HUDEP-2 (cell line): ENCODE measurements around the gene PTPN4.
"Not testable (repeated sequence)": the region's sequence is repeated elsewhere in the genome, so short reads cannot be mapped to it uniquely, and the experiment has no call there.

Experiments used
- DNase-seq, 76 experiments: peaks; one replicate each; lab custom pipeline; 2025; ENCODE audit not compliant: unreplicated experiment in 76 of 76; lab: John Stamatoyannopoulos, UW

Gene PTPN4

DNA sequence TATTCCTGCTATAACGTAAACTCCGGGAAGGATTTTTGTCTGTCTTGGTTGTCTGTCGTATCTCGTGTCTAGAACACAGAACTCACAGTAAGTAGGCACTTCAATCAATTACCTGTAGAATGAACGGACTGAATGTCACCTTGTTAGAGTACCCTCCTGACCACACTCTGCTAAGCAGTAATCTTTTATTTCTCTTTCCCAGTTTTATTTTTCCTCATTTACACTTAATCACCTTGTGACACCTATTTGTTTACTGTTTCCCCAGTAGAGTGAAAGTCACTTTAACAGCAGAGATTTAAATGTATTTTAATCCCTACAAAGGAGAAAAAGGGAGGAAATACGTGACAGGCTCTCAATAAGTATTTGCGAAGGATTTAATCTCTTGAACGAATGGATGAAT, 252.6 kb downstream of the PTPN4 start:
- no peak for DNase-seq

DNA sequence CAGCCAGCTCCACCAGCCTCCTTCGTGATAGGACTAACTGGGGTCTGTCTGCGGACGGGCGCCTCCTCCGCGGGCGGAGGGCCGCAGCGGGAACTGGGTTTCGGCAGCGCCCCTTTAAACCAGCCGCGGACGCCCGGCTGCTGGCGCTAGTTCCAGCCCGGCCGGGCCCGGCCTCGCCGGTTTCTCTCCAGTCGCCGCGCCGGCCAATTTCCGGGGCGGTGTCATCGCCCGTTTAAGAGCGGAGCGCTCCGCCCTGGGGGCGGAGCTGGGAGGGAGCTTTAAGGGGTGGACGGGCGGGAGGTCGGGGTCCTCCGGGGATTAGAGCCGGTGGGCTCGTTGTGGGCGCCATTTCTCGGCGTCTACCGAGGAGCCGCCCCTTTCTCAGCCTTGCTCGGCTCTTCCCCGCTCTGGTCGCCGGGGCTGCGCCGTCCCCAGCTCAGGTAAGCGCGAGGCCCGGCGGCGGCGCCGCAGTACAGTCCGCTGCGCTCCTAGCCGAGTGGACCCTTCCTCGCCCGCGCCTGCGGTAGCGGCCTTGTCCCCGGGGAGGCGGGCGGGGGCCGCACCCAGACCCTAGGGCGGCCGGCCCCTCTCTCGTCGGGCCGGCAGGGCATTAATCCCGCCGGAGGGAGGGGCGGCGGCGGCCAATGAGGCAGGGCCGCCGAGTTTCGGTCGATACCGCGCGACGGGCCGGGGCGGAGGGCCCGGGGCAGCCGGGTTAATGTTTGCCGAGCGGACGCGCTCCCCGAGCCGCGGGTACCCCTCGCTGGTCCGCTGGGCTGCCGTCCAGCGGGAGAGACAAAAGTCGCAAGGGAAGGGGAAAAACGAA, 253.3 kb downstream of the PTPN4 start, which contains the start of gene EPB41L5:
EPB41L5 (plus strand) TSS at position 307 of the 826 bp plus-strand sequence. CDS start 6,008 bp downstream, outside the sequence.
- peak in 72 of 76 experiments; percentile 17 to 87 (median 69) for DNase-seq

DNA sequence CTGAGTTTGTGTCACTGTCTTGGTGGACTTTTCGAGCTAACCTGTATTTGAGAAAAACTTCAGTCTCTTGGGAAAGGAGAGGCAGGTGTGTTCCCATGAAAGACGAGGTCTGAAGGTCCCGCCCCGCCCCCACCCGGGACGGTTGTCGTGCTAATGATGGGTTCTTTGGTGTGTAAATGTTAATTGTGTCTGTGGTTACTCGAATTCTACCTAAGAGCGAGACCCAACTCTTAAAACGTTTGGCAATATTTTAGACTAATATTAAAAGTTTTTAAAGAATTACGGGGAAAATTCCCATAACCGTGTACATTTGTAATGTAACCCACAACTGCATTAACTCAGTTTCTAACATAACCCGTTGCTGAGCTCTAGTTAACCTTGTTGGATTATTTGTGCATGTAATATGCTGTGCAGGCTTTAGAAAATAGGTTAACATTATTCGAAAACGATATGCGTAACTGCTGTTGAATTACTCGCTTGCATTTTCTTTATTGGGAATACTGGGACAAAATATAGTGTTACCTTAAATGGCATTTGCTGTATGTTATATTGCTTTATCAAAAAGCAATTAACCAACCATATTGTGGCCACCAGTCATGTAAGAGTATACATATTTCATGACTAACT, 254.0 kb downstream of the PTPN4 start:
- DNase-seq: no peak

DNA sequence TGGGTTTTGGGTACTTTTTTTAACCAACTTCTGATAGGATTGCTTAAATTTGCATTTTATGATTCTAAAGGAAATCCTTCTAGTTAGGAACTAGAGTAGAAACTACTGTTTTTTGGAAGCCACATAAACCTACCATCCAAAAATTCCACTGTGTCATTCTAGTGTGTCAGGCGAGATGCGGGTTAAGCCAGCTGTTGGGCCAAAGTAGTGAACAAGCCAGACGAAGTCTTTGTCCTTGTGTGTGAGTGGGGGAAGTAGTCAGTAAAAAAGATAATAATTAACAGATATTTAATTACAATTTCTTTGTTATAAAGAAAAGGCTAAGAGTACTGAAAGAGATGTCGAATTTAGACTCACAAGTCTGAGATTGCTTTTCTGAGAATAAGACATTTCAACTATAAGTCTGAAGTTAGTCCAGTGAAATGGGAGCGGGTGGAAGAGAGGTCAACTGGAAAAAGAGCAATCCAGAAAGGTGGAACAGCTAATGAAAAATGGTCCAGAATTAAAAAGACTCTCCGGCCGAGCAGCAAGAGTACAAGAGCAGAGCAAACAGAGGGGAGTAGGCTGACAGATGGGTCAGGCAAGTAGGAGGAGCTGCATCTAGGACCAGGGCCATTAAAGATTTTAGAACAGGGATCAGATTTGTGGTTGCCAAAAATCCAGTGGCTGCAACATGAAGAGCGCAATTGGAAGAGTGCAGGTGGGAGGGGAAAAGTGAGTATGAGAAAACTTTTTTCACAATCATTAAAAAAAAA, 254.7 kb downstream of the PTPN4 start:
- no peak for DNase-seq

DNA sequence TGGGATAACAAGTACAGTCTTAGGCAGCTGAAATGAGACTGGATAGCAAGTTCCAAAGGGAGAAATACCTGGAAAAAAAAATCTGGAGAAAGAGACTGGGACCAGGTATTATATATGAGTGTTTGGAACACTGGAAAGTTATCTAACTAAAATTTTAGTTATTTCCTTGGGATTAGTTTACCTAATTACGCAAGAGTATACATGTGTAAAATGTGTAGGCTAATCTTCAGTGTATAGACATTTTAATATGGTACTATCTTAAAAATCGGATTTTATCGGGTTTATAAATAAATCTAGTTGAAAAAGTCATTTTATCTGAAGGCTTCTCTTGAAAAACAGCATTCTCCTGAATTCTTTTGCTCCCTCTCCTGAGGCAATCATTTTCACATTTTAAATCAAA, 257.1 kb downstream of the PTPN4 start:
- DNase-seq: no peak

DNA sequence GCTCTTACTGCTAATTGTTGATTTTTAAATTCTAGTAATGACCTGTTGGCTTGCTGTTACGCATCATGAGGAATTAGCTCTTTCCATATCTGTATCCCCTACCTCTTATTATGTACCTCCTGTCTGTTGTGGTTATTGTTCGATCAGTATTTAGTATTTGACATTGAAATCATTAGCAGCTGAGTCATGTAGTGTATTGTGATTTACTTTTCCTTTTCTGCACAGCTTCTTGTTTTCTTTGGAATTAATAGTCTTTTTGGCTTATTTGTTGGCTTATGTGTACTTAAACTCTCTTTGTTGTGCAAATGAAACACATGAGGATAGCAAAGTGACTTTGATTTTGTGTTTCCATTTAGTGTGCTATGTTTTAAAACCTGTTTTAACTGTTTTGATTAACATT, 257.5 kb downstream of the PTPN4 start:
- DNase-seq: no peak

DNA sequence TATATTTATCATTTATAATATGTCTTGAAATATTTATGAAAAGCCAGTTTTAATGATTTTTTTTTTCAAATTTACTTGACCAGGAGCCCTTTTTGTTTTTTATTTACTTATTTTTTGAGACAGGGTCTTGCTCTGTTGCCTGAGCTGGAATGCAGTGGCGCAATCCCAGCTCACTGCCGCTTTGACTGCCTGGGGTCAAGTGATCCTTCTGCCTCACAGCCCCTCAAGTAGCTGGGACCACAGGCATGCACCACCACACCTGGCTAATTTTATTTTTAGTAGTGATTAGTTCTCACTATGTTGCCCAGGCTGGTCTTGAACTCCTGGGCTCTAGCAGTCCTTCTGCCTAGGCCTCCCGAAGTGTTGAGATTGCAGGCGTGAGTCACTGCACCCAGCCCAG, 258.8 kb downstream of the PTPN4 start:
- DNase-seq: no peak

DNA sequence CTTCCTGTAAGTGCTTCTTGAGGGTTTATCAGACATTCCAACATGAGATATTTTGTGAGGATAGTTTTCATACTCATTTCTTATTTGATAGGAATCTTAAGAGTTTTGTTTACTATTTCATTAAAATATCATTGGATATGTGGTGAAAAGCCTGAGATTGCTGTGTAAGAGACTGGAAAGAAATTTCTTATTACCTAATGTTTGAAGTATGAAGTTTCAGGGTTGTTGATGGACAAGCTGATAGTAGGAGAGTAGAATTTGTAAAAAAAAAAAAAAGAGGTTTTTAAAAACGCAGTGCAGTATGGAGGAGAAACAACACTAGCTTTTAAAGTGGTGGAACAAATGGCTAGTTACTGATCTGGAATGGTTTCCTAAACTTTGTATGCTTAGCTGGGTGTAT, 260.8 kb downstream of the PTPN4 start:
- DNase-seq: no peak

DNA sequence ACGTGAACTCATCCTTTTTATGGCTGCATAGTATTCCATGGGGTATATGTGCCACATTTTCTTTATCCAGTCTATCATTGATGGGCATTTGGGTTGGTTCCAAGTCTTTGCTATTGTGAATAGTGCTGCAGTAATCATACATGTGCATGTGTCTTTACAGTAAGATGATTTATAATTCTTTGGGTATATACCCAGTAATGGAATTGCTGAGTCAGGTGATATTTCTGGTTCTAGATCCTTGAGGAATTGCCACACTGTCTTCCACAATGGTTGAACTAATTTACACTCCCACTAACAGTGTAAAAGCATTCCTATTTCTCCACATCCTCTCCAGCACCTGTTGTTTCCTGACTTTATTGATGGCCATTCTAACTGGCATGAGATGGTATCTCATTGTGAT, 262.8 kb downstream of the PTPN4 start:
- not testable (repeated sequence) for DNase-seq

DNA sequence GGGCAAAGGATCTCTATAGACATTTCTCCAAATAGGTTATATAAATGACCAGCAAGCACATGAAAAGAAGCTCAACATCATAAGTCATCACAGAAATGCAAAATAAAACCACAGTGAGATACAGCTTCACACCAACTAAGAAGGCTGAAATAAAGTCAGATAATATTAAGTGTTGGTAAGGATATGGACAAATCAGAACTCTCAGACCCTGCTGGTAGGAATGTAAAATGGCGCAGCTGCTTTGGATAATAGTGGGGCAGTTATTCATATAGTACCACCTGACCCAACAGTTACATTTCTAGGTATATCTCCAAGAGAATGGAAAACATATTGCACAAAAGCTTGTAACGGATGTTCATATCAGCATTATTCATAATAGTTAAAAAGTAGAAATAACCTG, 267.2 kb downstream of the PTPN4 start:
- no peak for DNase-seq

DNA sequence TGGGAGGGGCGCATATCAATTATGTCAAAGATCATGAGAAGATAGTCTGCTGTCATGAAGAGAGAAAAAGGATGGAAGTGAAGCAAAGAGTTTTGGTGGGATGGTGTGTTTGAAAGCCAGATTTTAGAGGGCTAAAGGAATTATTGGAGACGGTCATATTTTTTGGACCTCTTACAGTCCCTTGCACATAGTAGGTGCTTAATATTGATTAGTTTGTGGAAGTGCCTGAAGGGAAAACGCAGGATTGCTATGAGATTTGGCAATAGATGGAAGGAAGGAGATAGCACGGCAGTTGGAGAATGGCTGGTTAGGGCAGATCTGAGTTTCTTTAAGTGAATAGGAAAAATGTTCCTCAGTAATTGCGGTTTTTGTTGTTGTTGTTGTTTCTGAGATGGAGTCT, 269.1 kb downstream of the PTPN4 start:
- no peak for DNase-seq

DNA sequence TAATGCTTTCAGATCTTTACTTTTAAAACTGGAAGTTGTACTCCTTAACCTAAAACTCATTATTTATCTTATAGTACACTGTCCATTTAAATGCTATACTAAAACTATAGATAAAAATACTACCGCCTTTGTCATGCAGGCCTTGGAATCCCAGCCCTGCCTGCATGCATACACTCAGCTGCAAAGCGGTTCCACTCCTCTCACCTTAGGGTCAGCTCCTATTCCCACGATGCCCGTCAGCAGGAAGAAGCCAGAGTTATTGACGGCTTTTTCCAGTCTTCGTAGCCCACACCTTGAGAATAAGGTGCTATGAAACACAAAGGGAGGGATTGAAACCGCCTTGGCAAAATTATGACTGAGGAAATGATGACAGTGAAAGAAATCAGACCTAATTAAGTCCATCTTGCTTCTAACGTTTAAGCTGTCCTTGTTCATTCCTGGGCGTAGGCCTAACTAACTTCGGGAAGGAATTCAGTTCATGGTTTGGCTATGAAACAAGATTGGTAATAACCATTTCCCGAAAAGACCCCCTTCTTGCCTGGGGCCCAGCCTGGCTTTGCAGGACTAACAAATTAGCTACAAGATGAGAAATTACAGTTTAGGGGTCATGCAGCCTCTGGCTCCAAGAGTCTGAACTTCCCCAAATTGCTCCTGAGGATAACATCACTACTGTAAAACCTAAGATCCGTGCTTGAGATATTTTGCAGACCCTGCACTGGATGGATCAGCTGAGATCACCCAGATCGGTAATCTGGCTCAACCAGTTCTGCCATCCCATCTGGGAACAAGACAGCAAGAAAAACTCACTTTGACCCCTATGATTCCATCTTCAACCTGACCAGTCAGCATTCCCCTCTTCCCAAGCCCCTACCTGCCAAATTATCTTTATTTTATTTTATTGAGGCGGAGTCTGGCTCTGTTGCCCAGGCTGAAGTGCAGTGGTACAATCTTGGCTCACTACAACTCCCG, 270.2 kb downstream of the PTPN4 start:
- no peak for DNase-seq

DNA sequence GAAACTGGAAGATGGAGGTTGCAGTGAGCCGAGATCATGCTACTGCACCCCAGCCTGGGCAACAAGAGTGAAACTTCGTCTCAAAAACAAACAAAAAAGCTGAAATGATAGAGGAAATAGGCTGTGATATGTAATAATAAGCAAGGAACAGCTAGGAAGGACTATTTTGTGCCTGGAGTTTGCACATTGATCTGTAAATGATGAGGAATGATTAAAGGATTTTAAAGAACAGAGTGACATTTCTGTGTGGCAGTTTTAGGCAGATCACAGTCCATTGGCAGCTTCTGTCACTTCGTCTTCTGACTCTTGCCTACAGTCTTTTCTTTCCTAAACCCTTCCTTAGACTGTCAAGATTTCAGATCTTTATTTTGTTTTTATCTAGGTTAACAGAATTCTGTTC, 272.6 kb downstream of the PTPN4 start:
- DNase-seq: no peak
